ENCODE results near the gene LHFPL6.

Gene LHFPL6

GRCh38 chr13:39631307-39631706 lies 28.3 kb upstream of the LHFPL6 start:
- Histone ChIP-seq H3K9ac (ENCODE audit: low read length) (no peak overlapping the region), H3K9me3 (replicated peaks; ENCODE audit: insufficient read depth, low read length) (no peaks in the 10 kb centered on the region), H4K20me1 (ENCODE audit: insufficient read depth, low read length) (no peaks in the 10 kb centered on the region), H3K27me3 (replicated peaks; ENCODE audit: insufficient read depth, low read length) (no peaks in the 10 kb centered on the region), H3K79me2 (ENCODE audit: low read length) (no peaks in the 10 kb centered on the region), H2AFZ (ENCODE audit: low read length) (no peak overlapping the region), H3K27ac (ENCODE audit: low read length) (no peak overlapping the region), H3K9me2 (replicated peaks; ENCODE audit: insufficient read depth, low read length) (no peaks in the 10 kb centered on the region), H3K4me3 (ENCODE audit: low read length) (no peak overlapping the region), H3K4me2 (ENCODE audit: low read depth, low read length) (no peak overlapping the region), H3K4me1 (ENCODE audit: low read length) (no peaks in the 10 kb centered on the region), H3K36me3 (replicated peaks; ENCODE audit: insufficient read depth, low read length) (no peaks in the 10 kb centered on the region), H3F3A (ENCODE audit: insufficient read depth, low read length) (no peaks in the 10 kb centered on the region)
- TF ChIP-seq EZH2 (optimal IDR thresholded peaks at IDR 0.05; ENCODE audit: low read depth, low read length) (no peak), EZH2phosphoT487 (IDR thresholded peaks at IDR 0.05; ENCODE audit: low read length) (no peak)
- TF ChIP-seq, protein P1, sequence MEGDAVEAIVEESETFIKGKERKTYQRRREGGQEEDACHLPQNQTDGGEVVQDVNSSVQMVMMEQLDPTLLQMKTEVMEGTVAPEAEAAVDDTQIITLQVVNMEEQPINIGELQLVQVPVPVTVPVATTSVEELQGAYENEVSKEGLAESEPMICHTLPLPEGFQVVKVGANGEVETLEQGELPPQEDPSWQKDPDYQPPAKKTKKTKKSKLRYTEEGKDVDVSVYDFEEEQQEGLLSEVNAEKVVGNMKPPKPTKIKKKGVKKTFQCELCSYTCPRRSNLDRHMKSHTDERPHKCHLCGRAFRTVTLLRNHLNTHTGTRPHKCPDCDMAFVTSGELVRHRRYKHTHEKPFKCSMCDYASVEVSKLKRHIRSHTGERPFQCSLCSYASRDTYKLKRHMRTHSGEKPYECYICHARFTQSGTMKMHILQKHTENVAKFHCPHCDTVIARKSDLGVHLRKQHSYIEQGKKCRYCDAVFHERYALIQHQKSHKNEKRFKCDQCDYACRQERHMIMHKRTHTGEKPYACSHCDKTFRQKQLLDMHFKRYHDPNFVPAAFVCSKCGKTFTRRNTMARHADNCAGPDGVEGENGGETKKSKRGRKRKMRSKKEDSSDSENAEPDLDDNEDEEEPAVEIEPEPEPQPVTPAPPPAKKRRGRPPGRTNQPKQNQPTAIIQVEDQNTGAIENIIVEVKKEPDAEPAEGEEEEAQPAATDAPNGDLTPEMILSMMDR (IDR thresholded peaks at IDR 0.05; ENCODE audit: low read length) = no peak
- no peak for DNase-seq

DNA sequence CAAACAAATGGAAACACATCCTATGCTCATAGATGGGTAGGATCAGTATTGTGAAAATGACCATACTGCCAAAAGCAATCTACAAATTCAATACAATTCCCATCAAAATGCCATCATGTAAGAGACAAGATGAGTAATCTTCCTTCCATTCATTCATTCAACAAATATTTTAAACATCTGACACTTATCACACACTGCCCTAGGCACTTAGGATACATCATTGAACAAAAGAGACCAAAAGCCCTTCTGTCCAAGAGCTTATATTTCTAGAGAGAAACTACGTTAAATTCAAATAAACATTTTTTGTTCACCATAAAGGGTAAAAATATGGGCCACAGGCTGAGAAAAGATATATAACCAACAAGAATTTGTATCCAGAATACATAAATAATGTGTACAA lies 20.5 kb upstream of the LHFPL6 start:
- no peak overlapping the region for H3K9ac ChIP-seq (ENCODE audit: low read length)
- H3K9me2 ChIP-seq (replicated peaks; ENCODE audit: insufficient read depth, low read length) = no peaks in the 10 kb centered on the region
- TF ChIP-seq EZH2 (optimal IDR thresholded peaks at IDR 0.05; ENCODE audit: low read depth, low read length) (no peak), EZH2phosphoT487 (IDR thresholded peaks at IDR 0.05; ENCODE audit: low read length) (no peak)
- TF ChIP-seq, protein P1 (IDR thresholded peaks at IDR 0.05; ENCODE audit: low read length) = no peak
- H3F3A ChIP-seq (ENCODE audit: insufficient read depth, low read length) = no peaks in the 10 kb centered on the region
- no peaks in the 10 kb centered on the region for H4K20me1 ChIP-seq (ENCODE audit: insufficient read depth, low read length)
- no peak overlapping the region for H3K27ac ChIP-seq (ENCODE audit: low read length)
- H2AFZ ChIP-seq (ENCODE audit: low read length) = no peak overlapping the region
- H3K4me1 ChIP-seq (ENCODE audit: low read length) = no peaks in the 10 kb centered on the region
- no peaks in the 10 kb centered on the region for H3K27me3 ChIP-seq (replicated peaks; ENCODE audit: insufficient read depth, low read length)
- no peak for DNase-seq
- no peak overlapping the region for H3K4me3 ChIP-seq (ENCODE audit: low read length)
- no peak overlapping the region for H3K4me2 ChIP-seq (ENCODE audit: low read depth, low read length)
- no peaks in the 10 kb centered on the region for H3K9me3 ChIP-seq (replicated peaks; ENCODE audit: insufficient read depth, low read length)
- no peaks in the 10 kb centered on the region for H3K36me3 ChIP-seq (replicated peaks; ENCODE audit: insufficient read depth, low read length)
- H3K79me2 ChIP-seq (ENCODE audit: low read length) = no peaks in the 10 kb centered on the region

DNA sequence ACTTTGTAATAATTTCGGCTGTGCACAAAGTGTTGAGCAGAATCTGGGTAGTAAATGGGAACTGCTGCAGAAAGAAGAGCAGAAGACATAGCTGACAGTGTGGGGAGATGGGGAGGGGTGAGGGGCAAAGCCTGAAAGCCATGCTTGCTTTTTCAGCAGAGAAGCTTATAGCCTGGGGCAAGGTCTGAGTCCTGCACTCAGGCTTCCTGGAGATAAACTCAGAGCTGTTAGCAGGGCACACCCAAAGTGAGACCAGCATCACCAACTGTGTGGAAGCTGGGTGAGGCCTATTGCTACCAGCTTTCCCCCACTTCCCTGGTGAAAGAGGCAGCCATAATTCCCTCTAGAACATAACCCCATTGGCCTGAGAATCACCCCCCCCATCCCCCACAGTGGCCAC lies 15.6 kb upstream of the LHFPL6 start:
- no peak for TF ChIP-seq EZH2 (optimal IDR thresholded peaks at IDR 0.05; ENCODE audit: low read depth, low read length)
- no peak for TF ChIP-seq EZH2phosphoT487 (IDR thresholded peaks at IDR 0.05; ENCODE audit: low read length)

DNA sequence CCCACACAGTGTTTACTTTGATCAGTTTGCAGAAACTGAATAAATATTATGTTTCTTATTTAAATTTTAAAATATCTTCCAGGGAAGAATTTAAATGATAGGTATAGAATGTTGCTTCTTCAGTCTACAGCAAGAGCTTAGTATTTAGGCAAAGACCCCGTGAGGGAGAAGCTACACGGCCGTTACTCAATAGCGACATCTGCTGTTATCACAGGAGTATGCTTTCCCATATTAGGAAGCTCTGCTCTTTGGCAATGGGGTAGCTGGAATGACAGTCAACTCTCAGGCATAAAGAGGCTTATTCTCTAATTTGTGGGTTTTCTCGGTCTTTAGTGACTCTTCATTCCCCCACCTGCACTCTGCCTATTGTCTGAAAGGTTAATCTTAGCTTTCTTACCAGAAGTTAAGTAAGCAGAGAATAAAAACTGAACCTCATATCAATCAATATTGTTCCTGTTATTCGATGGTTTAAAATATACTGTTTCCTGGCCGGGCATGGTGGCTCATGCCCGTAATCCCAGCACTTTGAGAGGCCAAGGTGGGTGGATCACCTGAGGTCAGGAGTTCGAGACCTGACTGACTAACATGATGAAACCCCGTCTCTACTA lies 13.2 kb upstream of the LHFPL6 start:
- Histone ChIP-seq H3K4me2 (ENCODE audit: low read depth, low read length) (no peak overlapping the region), H3K27ac (ENCODE audit: low read length) (no peak overlapping the region), H3K9me3 (replicated peaks; ENCODE audit: insufficient read depth, low read length) (no peaks in the 10 kb centered on the region), H3K79me2 (ENCODE audit: low read length) (no peaks in the 10 kb centered on the region), H2AFZ (ENCODE audit: low read length) (no peak overlapping the region), H3K36me3 (replicated peaks; ENCODE audit: insufficient read depth, low read length) (no peaks in the 10 kb centered on the region), H3K4me1 (ENCODE audit: low read length) (no peaks in the 10 kb centered on the region), H3K4me3 (ENCODE audit: low read length) (no peak overlapping the region), H3K27me3 (replicated peaks; ENCODE audit: insufficient read depth, low read length) (no peaks in the 10 kb centered on the region), H4K20me1 (ENCODE audit: insufficient read depth, low read length) (no peaks in the 10 kb centered on the region), H3K9me2 (replicated peaks; ENCODE audit: insufficient read depth, low read length) (no peaks in the 10 kb centered on the region), H3K9ac (ENCODE audit: low read length) (no peak overlapping the region), H3F3A (ENCODE audit: insufficient read depth, low read length) (no peaks in the 10 kb centered on the region)
- no peak for TF ChIP-seq EZH2 (optimal IDR thresholded peaks at IDR 0.05; ENCODE audit: low read depth, low read length)
- TF ChIP-seq, protein P1 (IDR thresholded peaks at IDR 0.05; ENCODE audit: low read length) = peak; percentile 60
- DNase-seq = peak; percentile 51

More for the DNA sequence above, 15.6 kb upstream of the LHFPL6 start:
- no peaks in the 10 kb centered on the region for H3K36me3 ChIP-seq (replicated peaks; ENCODE audit: insufficient read depth, low read length)
- no peak overlapping the region for H3K9ac ChIP-seq (ENCODE audit: low read length)
- no peaks in the 10 kb centered on the region for H3K9me2 ChIP-seq (replicated peaks; ENCODE audit: insufficient read depth, low read length)
- H4K20me1 ChIP-seq (ENCODE audit: insufficient read depth, low read length) = no peaks in the 10 kb centered on the region
- H3K4me1 ChIP-seq (ENCODE audit: low read length) = no peaks in the 10 kb centered on the region
- no peaks in the 10 kb centered on the region for H3F3A ChIP-seq (ENCODE audit: insufficient read depth, low read length)
- no peak overlapping the region for H3K4me3 ChIP-seq (ENCODE audit: low read length)
- no peaks in the 10 kb centered on the region for H3K9me3 ChIP-seq (replicated peaks; ENCODE audit: insufficient read depth, low read length)
- H3K27me3 ChIP-seq (replicated peaks; ENCODE audit: insufficient read depth, low read length) = no peaks in the 10 kb centered on the region
- H2AFZ ChIP-seq (ENCODE audit: low read length) = no peak overlapping the region
- DNase-seq = no peak
- H3K4me2 ChIP-seq (ENCODE audit: low read depth, low read length) = no peak overlapping the region
- no peak overlapping the region for H3K27ac ChIP-seq (ENCODE audit: low read length)
- no peaks in the 10 kb centered on the region for H3K79me2 ChIP-seq (ENCODE audit: low read length)

Measured in MM.1S (cell line).